Neural progenitor cell (in vitro differentiated cells): Measurements from ENCODE around the gene GART.

ENCODE experiments used
- CTCF ChIP-seq: fragments of 200-600 bp; sonication (generic); IDR thresholded peaks from 2 replicates; pipeline ENCODE4 v1.5.1; 2017; ENCODE audit warnings: antibody characterized with exemption, mild to moderate bottlenecking
- EZH2 ChIP-seq: fragments of 200-600 bp; sonication (generic); IDR thresholded peaks from 2 replicates; pipeline ENCODE4 v1.6.1; 2017; ENCODE audit warnings: antibody characterized with exemption, mild to moderate bottlenecking, moderate library complexity
- EZH2phosphoT487 ChIP-seq: fragments of 200-600 bp; sonication (generic); IDR thresholded peaks from 2 replicates; pipeline ENCODE4 v1.6.1; 2017; ENCODE audit warnings: antibody characterized with exemption

- TF ChIP-seq EZH2phosphoT487 (no peak), CTCF (no peak), EZH2 (no peak)
Observed at GRCh38 chr21:33578214-33578613, 36.3 kb upstream of the GART start.
